ENCODE data around the gene PTRH1.

DNA sequence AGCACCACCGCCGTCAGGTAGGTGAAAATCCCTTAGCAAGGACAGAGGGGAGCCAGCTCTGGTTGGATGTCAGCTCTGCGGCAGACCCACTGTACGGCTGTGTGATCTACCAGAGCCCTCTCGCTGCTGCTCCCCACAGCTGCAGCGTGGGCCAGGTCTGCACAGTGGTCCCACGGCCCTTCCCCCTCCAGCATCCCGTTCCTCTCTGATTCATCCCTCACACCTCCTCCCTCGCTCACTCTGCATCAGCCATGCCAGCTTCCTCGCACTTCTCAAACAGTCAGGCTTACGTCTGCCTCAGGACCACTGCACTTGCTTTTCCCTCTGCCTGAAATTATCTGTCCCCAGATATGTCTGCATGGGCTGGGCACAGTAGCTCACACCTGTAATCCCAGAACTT, 35.2 kb downstream of the PTRH1 start:
- no peak for TF ChIP-seq POLR2A (IDR thresholded peaks at IDR 0.05)
- TF ChIP-seq, protein P1, sequence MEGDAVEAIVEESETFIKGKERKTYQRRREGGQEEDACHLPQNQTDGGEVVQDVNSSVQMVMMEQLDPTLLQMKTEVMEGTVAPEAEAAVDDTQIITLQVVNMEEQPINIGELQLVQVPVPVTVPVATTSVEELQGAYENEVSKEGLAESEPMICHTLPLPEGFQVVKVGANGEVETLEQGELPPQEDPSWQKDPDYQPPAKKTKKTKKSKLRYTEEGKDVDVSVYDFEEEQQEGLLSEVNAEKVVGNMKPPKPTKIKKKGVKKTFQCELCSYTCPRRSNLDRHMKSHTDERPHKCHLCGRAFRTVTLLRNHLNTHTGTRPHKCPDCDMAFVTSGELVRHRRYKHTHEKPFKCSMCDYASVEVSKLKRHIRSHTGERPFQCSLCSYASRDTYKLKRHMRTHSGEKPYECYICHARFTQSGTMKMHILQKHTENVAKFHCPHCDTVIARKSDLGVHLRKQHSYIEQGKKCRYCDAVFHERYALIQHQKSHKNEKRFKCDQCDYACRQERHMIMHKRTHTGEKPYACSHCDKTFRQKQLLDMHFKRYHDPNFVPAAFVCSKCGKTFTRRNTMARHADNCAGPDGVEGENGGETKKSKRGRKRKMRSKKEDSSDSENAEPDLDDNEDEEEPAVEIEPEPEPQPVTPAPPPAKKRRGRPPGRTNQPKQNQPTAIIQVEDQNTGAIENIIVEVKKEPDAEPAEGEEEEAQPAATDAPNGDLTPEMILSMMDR (IDR thresholded peaks at IDR 0.05), result no peak

Data from adrenal gland (tissue), 5 donors.